Lower leg skin (tissue), 3 donors: Measurements from ENCODE around the gene PHLDB3.

Experiments
- CTCF ChIP-seq, 3 donors: fragments of 450-650 bp; IDR thresholded peaks; one replicate each; pipeline ENCODE4 v1.5.1; 2016; ENCODE audit warnings: antibody characterized with exemption in 3 of 3, mild to moderate bottlenecking in 3 of 3, moderate library complexity in 2 of 3
- POLR2A ChIP-seq, 2 donors: fragments of 450-650 bp; IDR thresholded peaks; one replicate each; pipeline ENCODE4 v1.6.1; 2016 to 2017; ENCODE audit warnings: antibody characterized with exemption in 2 of 2, mild to moderate bottlenecking in 1 of 2, moderate library complexity in 1 of 2

- TF ChIP-seq POLR2A (IDR thresholded peaks at IDR 0.05): no peak
- no peak for TF ChIP-seq CTCF (IDR thresholded peaks at IDR 0.05)
These were observed 46.7 kb downstream of the PHLDB3 start for GRCh38 chr19:43457809-43458208.
